GM12878 (cell line): Measurements from ENCODE around the gene SCNN1G. TPM values are rescaled to one million over a fixed set of nuclear protein-coding genes. Genes with fewer than 3 reads are reported as not detected.

ENCODE experiments used
- ATAC-seq: fragments of 200-7000 bp; cut with Tn5 transposase; 3 replicates; pipeline ENCODE4 v1.9.1; 2020; ENCODE audit warnings: mild to moderate bottlenecking, moderate library complexity
- BruUV-seq: library from RNA; stranded (reverse); fragments of 400-500 nt; replicated peaks from 2 replicates; lab custom pipeline; 2021; lab: Mats Ljungman, UMichigan
- CTCF ChIA-PET: fragments of 300-600 bp; sonication (Branson Sonifier 250); formaldehyde crosslinking; extraction: SDS; loops from one replicate; lab custom pipeline; 2021; ENCODE audit warnings: inconsistent platforms; lab: Yijun Ruan, JAX
- POLR2A ChIA-PET: fragments of 350-600 bp; formaldehyde crosslinking; extraction: SDS; loops from one replicate; lab custom pipeline; 2021; ENCODE audit warnings: inconsistent platforms; lab: Charles Lee
- RAD21 ChIA-PET: fragments of 300-600 bp; sonication (Branson Sonifier 250); formaldehyde crosslinking; loops from one replicate; lab custom pipeline; 2023; ENCODE audit warnings: antibody characterized with exemption; ENCODE audit not compliant: unreplicated experiment; lab: Charles Lee
- SMC1A ChIA-PET: fragments of 300-600 bp; sonication (Branson Sonifier 250); formaldehyde crosslinking; loops from one replicate; lab custom pipeline; 2023; ENCODE audit not compliant: unreplicated experiment, uncharacterized antibody; lab: Charles Lee
- DNase-seq: peaks from one replicate; pipeline ENCODE4 v3.0.0-alpha.2; 2011; ENCODE audit warnings: low read depth, low spot score
- FAIRE-seq: peaks from 3 replicates; lab custom pipeline; 2011; peaks lifted over from hg19 to GRCh38; lab: Jason Lieb, UNC
- H2AFZ ChIP-seq: 2 replicates; pipeline ENCODE4 v1.6.0; 2011; ENCODE audit warnings: low read depth, low read length, control low read depth; ENCODE audit not compliant: control insufficient read depth
- H3K27ac ChIP-seq: 2 replicates; pipeline ENCODE4 v1.5.1; 2011; ENCODE audit warnings: control low read depth; ENCODE audit not compliant: control insufficient read depth, insufficient read depth
- H3K27me3 ChIP-seq, 2 experiments: replicated peaks in 1 of 2; 2 replicates each; pipeline versions ENCODE4 v1.6.0 to v1.6.1; 2011; ENCODE audit warnings: low read length in 1 of 2; ENCODE audit not compliant: control insufficient read depth in 2 of 2, insufficient read depth in 2 of 2
- H3K36me3 ChIP-seq, 2 experiments: 2 replicates each; pipeline ENCODE4 v1.5.1; 2011; ENCODE audit warnings: low read length in 1 of 2; ENCODE audit not compliant: control insufficient read depth in 2 of 2, insufficient read depth in 2 of 2
- H3K4me1 ChIP-seq: 2 replicates; pipeline ENCODE4 v1.6.1; 2011; ENCODE audit warnings: mild to moderate bottlenecking, low read length, moderate library complexity, mixed read lengths; ENCODE audit not compliant: control insufficient read depth, insufficient read depth
- H3K4me2 ChIP-seq: 2 replicates; pipeline ENCODE4 v1.6.0; 2011; ENCODE audit warnings: control low read depth; ENCODE audit not compliant: control insufficient read depth, insufficient read depth
- H3K4me3 ChIP-seq: fragments of 200-600 bp; sonication (generic); 2 replicates; pipeline ENCODE4 v1.5.1; 2016
- H3K79me2 ChIP-seq: 2 replicates; pipeline ENCODE4 v1.6.0; 2011; ENCODE audit warnings: low read length; ENCODE audit not compliant: control insufficient read depth, insufficient read depth
- H3K9ac ChIP-seq: 2 replicates; pipeline ENCODE4 v1.8.0; 2011; ENCODE audit warnings: low read length, control low read depth, mixed read lengths; ENCODE audit not compliant: control insufficient read depth, insufficient read depth
- H3K9me3 ChIP-seq: replicated peaks from 3 replicates; pipeline ENCODE4 v1.5.1; 2011; ENCODE audit warnings: mild to moderate bottlenecking, low read length; ENCODE audit not compliant: control insufficient read depth, insufficient read depth
- H4K20me1 ChIP-seq: 2 replicates; pipeline ENCODE4 v1.6.0; 2011; ENCODE audit not compliant: control insufficient read depth, insufficient read depth
- CHD1 ChIP-seq: IDR thresholded peaks from 2 replicates; pipeline ENCODE4 v1.6.1; 2012; ENCODE audit warnings: low read depth, low read length, improper control_type of control experiment
- IKZF2 ChIP-seq, 2 experiments: fragments of 450-650 bp; IDR thresholded peaks; 2 replicates each; pipeline ENCODE4 v1.6.1; 2017; ENCODE audit warnings: mild to moderate bottlenecking in 2 of 2, moderate library complexity in 2 of 2
- JUNB ChIP-seq: IDR thresholded peaks from 2 replicates; pipeline ENCODE4 v1.6.1; 2016; ENCODE audit warnings: antibody characterized with exemption, mild to moderate bottlenecking
- LARP7 ChIP-seq: fragments of 450-650 bp; IDR thresholded peaks from 2 replicates; pipeline ENCODE4 v1.6.1; 2017; ENCODE audit warnings: mild to moderate bottlenecking
- RAD51 ChIP-seq: fragments of 450-650 bp; IDR thresholded peaks from 2 replicates; pipeline ENCODE4 v1.6.1; 2016; ENCODE audit warnings: moderate library complexity, mild to moderate bottlenecking, inconsistent platforms
- TCF3 ChIP-seq: IDR thresholded peaks from 2 replicates; pipeline ENCODE4 v1.6.1; 2012; ENCODE audit warnings: low read depth, mild to moderate bottlenecking, low read length, borderline replicate concordance; ENCODE audit not compliant: insufficient read depth
- USF1 ChIP-seq: IDR thresholded peaks from 2 replicates; pipeline ENCODE4 v1.6.1; 2011; ENCODE audit warnings: borderline replicate concordance, low read depth, mild to moderate bottlenecking, moderate library complexity, mixed read lengths, low read length; ENCODE audit not compliant: insufficient read depth; ENCODE audit errors: extremely low read length
- WGBS: methylation state at CpG from one replicate; pipeline ENCODE4 v1.1.6; 2016; ENCODE audit warnings: low lambda C conversion rate; ENCODE audit not compliant: insufficient replicate concordance, insufficient coverage; ENCODE audit errors: missing lambda C conversion rate; 5-methylcytosine and 5-hydroxymethylcytosine counted together
- in situ Hi-C: fragments of 300-500 bp; cut with MboI; formaldehyde crosslinking; loops from 9 replicates; pipeline ENCODE4 v1.14.3; 2018; ENCODE audit warnings: mixed read lengths
- intact Hi-C: fragments of 100-400 bp; cut with micrococcal nuclease; formaldehyde crosslinking; loops from one replicate; pipeline ENCODE4 v1.14.2; 2022; ENCODE audit not compliant: unreplicated experiment
- polyA plus RNA-seq, 11 experiments: library from polyadenylated mRNA; depleted of rRNA in 4 of 11; unstranded in 6 of 11; stranded (reverse) in 5 of 11; fragments of >200 nt; fragmentation: Nextera tagmentation in 4 of 11; fragmentation: Illumina TruSeq in 1 of 11; extraction: Ambion mirVana in 4 of 11; extraction: Trizol in 1 of 11; gene quantifications; 1 replicate in 1 of 11; 2 replicates in 10 of 11; pipeline versions ENCODE4 v1.2.1 to v1.2.3, GENCODE V29; 2011 to 2016; ENCODE audit warnings: inconsistent platforms in 2 of 11, missing spikeins in 2 of 11, low read depth in 1 of 11
- total RNA-seq, 4 experiments: library from RNA; depleted of rRNA in 3 of 4; stranded (reverse); fragments of >200 nt in 3 of 4; fragmentation: Illumina TruSeq in 1 of 4; extraction: Trizol in 1 of 4; gene quantifications; 2 replicates each; pipeline versions ENCODE4 v1.2.1 to v1.2.3, GENCODE V29; 2013 to 2021
- TF ChIP-seq, protein P1 (sequence below): fragments of 450-650 bp; IDR thresholded peaks from 2 replicates; pipeline ENCODE4 v1.6.1; 2017; ENCODE audit warnings: mild to moderate bottlenecking, moderate library complexity
- TF ChIP-seq, protein P2 (sequence below): fragments of 450-650 bp; IDR thresholded peaks from 2 replicates; pipeline ENCODE4 v1.6.1; 2018; ENCODE audit warnings: mild to moderate bottlenecking, low read depth, moderate library complexity; ENCODE audit not compliant: partially characterized antibody

Gene SCNN1G
- total and polyA plus RNA-seq, 10 of the 15 experiments (the other 5 are each of a cell fraction or from before 2014, with no cell fraction given), result 0.04 to 0.86 (median 0.08) TPM; not detected in 5

GRCh38 chr16:23163921-23164320, 18.6 kb upstream of the SCNN1G start:
- H3K4me2 ChIP-seq, result no peak overlapping the region
- H3K4me3 ChIP-seq, result no peak overlapping the region
- H3K27me3 ChIP-seq, result no peaks in the 10 kb centered on the region
- H4K20me1 ChIP-seq, result no peaks in the 10 kb centered on the region
- no peaks in the 10 kb centered on the region for H3K36me3 ChIP-seq
- in situ Hi-C loops (no loop called here), intact Hi-C loops (no loop called here)
- H3K79me2 ChIP-seq, result no peaks in the 10 kb centered on the region
- H3K9me3 ChIP-seq, result no peaks in the 10 kb centered on the region; the same call in 2 of the 3 replicates
- BruUV-seq, result no TSS peak
- no peak overlapping the region for H2AFZ ChIP-seq
- no peak for TF ChIP-seq RAD51
- ATAC-seq, result no peak
- WGBS, result 59% methylated on average over 2 of the region's 2 CpGs
- no peaks in the 10 kb centered on the region for H3K4me1 ChIP-seq
- SMC1A ChIA-PET, result no interaction called here
- no peak overlapping the region for H3K9ac ChIP-seq
- no peak for DNase-seq
- CTCF ChIA-PET, result no interaction called here
- no peak overlapping the region for H3K27ac ChIP-seq
- no peak for FAIRE-seq
- POLR2A ChIA-PET, result no interaction called here
- RAD21 ChIA-PET, result no interaction called here

GRCh38 chr16:23164736-23165135, 17.8 kb upstream of the SCNN1G start:
- in situ Hi-C loops, result no loop called here
- CTCF ChIA-PET, result interaction anchor here (1.3 kb wide), 1 partner anchor 270 kb away, joined by 7 read pairs; no protein-coding TSS in a partner anchor
- RAD21 ChIA-PET, result no interaction called here
- TF ChIP-seq JUNB, result no peak
- TF ChIP-seq, protein P1, sequence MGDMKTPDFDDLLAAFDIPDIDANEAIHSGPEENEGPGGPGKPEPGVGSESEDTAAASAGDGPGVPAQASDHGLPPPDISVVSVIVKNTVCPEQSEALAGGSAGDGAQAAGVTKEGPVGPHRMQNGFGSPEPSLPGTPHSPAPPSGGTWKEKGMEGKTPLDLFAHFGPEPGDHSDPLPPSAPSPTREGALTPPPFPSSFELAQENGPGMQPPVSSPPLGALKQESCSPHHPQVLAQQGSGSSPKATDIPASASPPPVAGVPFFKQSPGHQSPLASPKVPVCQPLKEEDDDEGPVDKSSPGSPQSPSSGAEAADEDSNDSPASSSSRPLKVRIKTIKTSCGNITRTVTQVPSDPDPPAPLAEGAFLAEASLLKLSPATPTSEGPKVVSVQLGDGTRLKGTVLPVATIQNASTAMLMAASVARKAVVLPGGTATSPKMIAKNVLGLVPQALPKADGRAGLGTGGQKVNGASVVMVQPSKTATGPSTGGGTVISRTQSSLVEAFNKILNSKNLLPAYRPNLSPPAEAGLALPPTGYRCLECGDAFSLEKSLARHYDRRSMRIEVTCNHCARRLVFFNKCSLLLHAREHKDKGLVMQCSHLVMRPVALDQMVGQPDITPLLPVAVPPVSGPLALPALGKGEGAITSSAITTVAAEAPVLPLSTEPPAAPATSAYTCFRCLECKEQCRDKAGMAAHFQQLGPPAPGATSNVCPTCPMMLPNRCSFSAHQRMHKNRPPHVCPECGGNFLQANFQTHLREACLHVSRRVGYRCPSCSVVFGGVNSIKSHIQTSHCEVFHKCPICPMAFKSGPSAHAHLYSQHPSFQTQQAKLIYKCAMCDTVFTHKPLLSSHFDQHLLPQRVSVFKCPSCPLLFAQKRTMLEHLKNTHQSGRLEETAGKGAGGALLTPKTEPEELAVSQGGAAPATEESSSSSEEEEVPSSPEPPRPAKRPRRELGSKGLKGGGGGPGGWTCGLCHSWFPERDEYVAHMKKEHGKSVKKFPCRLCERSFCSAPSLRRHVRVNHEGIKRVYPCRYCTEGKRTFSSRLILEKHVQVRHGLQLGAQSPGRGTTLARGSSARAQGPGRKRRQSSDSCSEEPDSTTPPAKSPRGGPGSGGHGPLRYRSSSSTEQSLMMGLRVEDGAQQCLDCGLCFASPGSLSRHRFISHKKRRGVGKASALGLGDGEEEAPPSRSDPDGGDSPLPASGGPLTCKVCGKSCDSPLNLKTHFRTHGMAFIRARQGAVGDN, result no peak
- TF ChIP-seq CHD1, result no peak
- no peak for TF ChIP-seq LARP7
- TF ChIP-seq TCF3, result no peak
- no peak for TF ChIP-seq IKZF2 (IDR thresholded peaks at IDR 0.05)
- TF ChIP-seq RAD51, result no peak
- TF ChIP-seq, protein P2, sequence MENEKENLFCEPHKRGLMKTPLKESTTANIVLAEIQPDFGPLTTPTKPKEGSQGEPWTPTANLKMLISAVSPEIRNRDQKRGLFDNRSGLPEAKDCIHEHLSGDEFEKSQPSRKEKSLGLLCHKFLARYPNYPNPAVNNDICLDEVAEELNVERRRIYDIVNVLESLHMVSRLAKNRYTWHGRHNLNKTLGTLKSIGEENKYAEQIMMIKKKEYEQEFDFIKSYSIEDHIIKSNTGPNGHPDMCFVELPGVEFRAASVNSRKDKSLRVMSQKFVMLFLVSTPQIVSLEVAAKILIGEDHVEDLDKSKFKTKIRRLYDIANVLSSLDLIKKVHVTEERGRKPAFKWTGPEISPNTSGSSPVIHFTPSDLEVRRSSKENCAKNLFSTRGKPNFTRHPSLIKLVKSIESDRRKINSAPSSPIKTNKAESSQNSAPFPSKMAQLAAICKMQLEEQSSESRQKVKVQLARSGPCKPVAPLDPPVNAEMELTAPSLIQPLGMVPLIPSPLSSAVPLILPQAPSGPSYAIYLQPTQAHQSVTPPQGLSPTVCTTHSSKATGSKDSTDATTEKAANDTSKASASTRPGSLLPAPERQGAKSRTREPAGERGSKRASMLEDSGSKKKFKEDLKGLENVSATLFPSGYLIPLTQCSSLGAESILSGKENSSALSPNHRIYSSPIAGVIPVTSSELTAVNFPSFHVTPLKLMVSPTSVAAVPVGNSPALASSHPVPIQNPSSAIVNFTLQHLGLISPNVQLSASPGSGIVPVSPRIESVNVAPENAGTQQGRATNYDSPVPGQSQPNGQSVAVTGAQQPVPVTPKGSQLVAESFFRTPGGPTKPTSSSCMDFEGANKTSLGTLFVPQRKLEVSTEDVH, result no peak
- no peak for TF ChIP-seq USF1

More at GRCh38 chr16:23164736-23165135, 17.8 kb upstream of the SCNN1G start:
- no peak for DNase-seq
- Histone ChIP-seq H3K27me3 (no peaks in the 10 kb centered on the region), H4K20me1 (no peaks in the 10 kb centered on the region), H3K9ac (no peak overlapping the region), H3K4me1 (no peaks in the 10 kb centered on the region), H3K79me2 (no peaks in the 10 kb centered on the region), H3K36me3 (no peaks in the 10 kb centered on the region), H2AFZ (no peak overlapping the region), H3K9me3 (no peaks in the 10 kb centered on the region; the same call in 2 of the 3 replicates), H3K27ac (no peak overlapping the region), H3K4me2 (no peak overlapping the region), H3K4me3 (no peak overlapping the region)
- 23% methylated on average over 4 of the region's 4 CpGs for WGBS
- BruUV-seq, result no TSS peak
- ChIA-PET POLR2A (no interaction called here), SMC1A (interaction anchor here (0.6 kb wide), 1 partner anchor 275 kb away, joined by 3 read pairs; no protein-coding TSS in a partner anchor)
- no peak for ATAC-seq
- intact Hi-C loops, result no loop called here
- FAIRE-seq, result no peak
